GM21381 (cell line): ENCODE data around the gene KLHL40.

Experiments used
- ATAC-seq: cut with Tn5 transposase; IDR thresholded peaks from one replicate; pipeline ENCODE4 v1.9.1; 2021; ENCODE audit warnings: mild to moderate bottlenecking, moderate library complexity; ENCODE audit not compliant: unreplicated experiment

KLHL40 gene

GRCh38 chr3:42735615-42736014, 50.3 kb downstream of the KLHL40 start:
- no peak for ATAC-seq

- ATAC-seq, result no peak
These were observed 50.7 kb downstream of the KLHL40 start for GRCh38 chr3:42736081-42736480.

GRCh38 chr3:42736531-42736930, 51.2 kb downstream of the KLHL40 start:
- no peak for ATAC-seq

GRCh38 chr3:42739401-42740158, 54.2 kb downstream of the KLHL40 start:
- ATAC-seq, result no peak

GRCh38 chr3:42741796-42742195, 56.5 kb downstream of the KLHL40 start:
- no peak for ATAC-seq
